ENCODE measurements around the gene PTCRA.
"Not testable (repeated sequence)": the region's sequence is repeated elsewhere in the genome, so short reads cannot be mapped to it uniquely, and the experiment has no call there.

- not testable (repeated sequence) for TF ChIP-seq POLR2A, CTCF, POLR2AphosphoS5 (IDR thresholded peaks at IDR 0.05)
These were observed 25.5 kb downstream of the PTCRA start for GRCh38 chr6:42941356-42941755.

All from suprapubic skin (tissue), 4 donors.